ENCODE data around the gene CIBAR2. TPM values are rescaled to one million over a fixed set of nuclear protein-coding genes. Genes with fewer than 3 reads are reported as not detected.
A peak's percentile ranks its signal among the peaks of the same experiment; 100 is the strongest.

Gene CIBAR2
- total and polyA plus RNA-seq, 11 donors: not detected

DNA sequence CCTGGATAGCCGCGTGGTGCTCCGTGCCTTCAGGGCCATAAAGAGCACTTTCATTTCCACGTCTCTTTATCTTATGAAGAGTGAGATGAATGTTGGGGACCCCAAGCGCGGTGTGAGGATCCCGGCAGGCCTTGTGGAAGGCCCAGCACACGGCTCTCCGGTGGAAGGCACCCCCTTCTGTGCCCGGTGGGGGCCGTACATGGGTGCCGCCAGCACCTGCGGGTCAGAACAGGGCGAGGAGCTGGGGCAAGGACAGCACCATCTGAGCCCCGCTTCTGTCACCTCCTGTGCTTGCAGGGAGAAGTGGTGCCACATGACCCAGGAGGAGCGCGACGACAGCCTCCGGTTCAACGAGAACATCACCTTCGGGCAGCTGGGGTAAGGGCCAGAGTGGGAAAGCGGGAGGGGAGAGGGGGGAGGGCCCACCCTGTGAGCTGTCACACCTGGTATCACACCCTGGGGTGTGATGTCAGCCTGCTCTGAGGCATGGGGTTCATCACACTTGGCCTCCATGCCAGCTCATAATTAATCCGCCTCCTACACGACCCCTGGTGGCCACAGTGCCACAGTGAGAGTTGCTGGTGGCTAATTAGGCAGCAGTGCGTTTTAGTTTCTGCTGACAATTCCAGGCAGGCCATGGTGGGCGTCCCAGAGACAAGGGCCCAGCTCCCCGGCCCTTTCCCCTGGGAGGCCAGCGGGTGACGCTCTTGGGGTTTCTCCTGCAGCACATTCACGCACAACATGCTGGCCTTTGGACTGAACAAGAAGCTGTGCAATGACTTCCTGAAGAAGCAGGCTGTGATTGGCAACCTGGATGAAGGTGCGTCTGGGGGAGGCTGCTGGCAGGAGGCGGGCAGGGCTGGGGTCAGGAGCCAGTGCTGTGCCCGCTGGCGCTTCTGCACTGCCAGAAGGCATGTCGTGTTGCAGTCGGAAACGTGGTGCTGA is 25.7 kb downstream of the CIBAR2 start:
- TF ChIP-seq, protein P1, sequence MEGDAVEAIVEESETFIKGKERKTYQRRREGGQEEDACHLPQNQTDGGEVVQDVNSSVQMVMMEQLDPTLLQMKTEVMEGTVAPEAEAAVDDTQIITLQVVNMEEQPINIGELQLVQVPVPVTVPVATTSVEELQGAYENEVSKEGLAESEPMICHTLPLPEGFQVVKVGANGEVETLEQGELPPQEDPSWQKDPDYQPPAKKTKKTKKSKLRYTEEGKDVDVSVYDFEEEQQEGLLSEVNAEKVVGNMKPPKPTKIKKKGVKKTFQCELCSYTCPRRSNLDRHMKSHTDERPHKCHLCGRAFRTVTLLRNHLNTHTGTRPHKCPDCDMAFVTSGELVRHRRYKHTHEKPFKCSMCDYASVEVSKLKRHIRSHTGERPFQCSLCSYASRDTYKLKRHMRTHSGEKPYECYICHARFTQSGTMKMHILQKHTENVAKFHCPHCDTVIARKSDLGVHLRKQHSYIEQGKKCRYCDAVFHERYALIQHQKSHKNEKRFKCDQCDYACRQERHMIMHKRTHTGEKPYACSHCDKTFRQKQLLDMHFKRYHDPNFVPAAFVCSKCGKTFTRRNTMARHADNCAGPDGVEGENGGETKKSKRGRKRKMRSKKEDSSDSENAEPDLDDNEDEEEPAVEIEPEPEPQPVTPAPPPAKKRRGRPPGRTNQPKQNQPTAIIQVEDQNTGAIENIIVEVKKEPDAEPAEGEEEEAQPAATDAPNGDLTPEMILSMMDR (IDR thresholded peaks at IDR 0.05): peak; percentile 57 to 82 (median 66)
- no peak for TF ChIP-seq POLR2A (IDR thresholded peaks at IDR 0.05)
- WGBS, 4 donors: 74 to 85% (median 78%) methylated on average over 25 to 37 of the region's 37 CpGs
- peak; percentile 25 to 64 (median 62) for ATAC-seq
- H3K4me3 ChIP-seq: no peak overlapping the region
- H3K27me3 ChIP-seq: no peaks in the 10 kb centered on the region
- H3K4me1 ChIP-seq: peaks cover 0 to 31% (median 13%) of the 10 kb centered on the region in 12 donors
- intact Hi-C loops (cut with DNase I): loop anchor here in 7 of 10 donors (2.0 to 10.0 kb wide), 8 partner anchors 28 to 332 kb away; partner anchors contain the start of genes KIAA0513 (in 1 of the 7) and ZDHHC7 (in 1 of the 7)
- H3K36me3 ChIP-seq: peaks cover 0 to 22% (median 0%) of the 10 kb centered on the region in 9 donors
- peak in 4 of 5 donors; percentile 64 to 85 (median 77) for DNase-seq
- H3K9me3 ChIP-seq: no peaks in the 10 kb centered on the region
- no peak overlapping the region for H3K27ac ChIP-seq

DNA sequence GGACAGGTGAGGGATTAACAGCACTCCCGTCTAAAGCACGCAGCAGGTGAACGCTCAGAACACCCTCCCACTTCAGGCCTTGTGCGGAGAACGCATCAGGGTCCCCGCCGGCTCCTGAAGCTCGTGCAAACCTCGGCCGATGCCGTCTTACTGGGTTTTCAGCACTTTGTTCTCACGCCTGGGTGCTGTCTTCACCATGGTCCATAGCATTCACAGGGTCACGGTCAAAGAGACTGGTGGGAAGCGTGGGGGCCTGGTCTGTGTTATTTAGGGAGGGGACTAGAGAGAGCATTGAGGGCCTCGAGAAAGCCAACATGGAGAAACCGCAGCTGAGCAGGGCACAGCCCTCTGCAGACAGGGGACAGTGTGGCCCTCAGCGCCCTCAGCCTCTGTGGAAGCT is 26.6 kb downstream of the CIBAR2 start:
- WGBS, 4 donors: 91 to 98% (median 96%) methylated on average over 17 of the region's 17 CpGs
- Histone ChIP-seq H3K36me3 (peaks cover 0 to 22% (median 0%) of the 10 kb centered on the region in 9 donors), H3K4me3 (no peak overlapping the region), H3K27me3 (no peaks in the 10 kb centered on the region), H3K27ac (no peak overlapping the region), H3K4me1 (peaks cover 0 to 31% (median 10%) of the 10 kb centered on the region in 12 donors), H3K9me3 (no peaks in the 10 kb centered on the region)
- DNase-seq (peak in 1 of 5 donors; percentile 35), ATAC-seq (no peak)
- no peak for TF ChIP-seq POLR2A (IDR thresholded peaks at IDR 0.05)
- TF ChIP-seq, protein P1 (IDR thresholded peaks at IDR 0.05): no peak
- intact Hi-C loops (cut with DNase I): loop anchor here in 7 of 10 donors (2.0 to 10.0 kb wide), 8 partner anchors 27 to 331 kb away; partner anchors contain the start of genes KIAA0513 (in 1 of the 7) and ZDHHC7 (in 1 of the 7)

DNA sequence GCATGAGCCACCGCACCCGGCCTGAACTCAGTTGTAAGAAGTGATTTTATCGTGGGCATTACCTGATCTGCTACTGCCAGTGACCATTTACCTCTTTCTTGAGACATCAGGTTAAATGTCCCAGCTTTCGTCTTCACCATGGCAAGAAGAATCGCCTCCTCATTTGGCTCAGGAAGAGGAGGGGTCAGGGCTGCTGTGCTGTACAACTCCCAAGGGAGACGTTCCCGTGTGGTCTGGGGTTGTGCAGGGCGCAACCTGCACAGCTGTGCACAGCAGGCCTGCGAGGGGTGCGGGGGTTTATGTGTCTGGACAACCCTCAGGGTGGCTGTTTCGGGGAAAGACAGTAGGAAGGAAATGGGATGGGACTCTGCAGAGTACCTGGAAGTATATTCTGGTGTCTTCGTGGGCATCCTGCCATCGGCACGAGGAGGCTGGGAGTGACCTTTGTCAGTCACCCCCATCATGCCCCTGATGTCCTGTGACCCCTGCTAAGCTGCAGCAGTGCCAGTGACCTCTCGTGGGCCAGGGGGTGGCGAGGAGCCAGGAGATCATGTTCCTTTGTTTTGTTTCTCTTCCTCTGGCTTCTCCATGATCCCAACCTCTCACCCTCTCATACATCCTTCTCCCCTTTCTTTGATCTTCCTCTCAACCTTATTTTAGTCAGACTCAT is 27.3 kb downstream of the CIBAR2 start:
- H3K27ac ChIP-seq: no peak overlapping the region
- intact Hi-C loops (cut with DNase I): loop anchor here in 7 of 10 donors (5.0 to 10.0 kb wide), 6 partner anchors 58 to 330 kb away; partner anchors contain the start of genes KIAA0513 (in 1 of the 7) and ZDHHC7 (in 1 of the 7)
- H3K4me1 ChIP-seq: peaks cover 0 to 26% (median 5%) of the 10 kb centered on the region in 12 donors
- DNase-seq (peak in 1 of 5 donors; percentile 36), ATAC-seq (no peak)
- H3K9me3 ChIP-seq: no peaks in the 10 kb centered on the region
- TF ChIP-seq, protein P1 (IDR thresholded peaks at IDR 0.05): no peak
- TF ChIP-seq POLR2A (IDR thresholded peaks at IDR 0.05): no peak
- H3K36me3 ChIP-seq: peaks cover 0 to 25% (median 0%) of the 10 kb centered on the region in 9 donors
- WGBS, 4 donors: 73 to 81% (median 79%) methylated on average over 16 of the region's 16 CpGs
- no peaks in the 10 kb centered on the region for H3K27me3 ChIP-seq
- H3K4me3 ChIP-seq: no peak overlapping the region
